NCI-H748 (cell line): ENCODE measurements around the gene ANKH.

Experiments used
- DNase-seq: peaks from one replicate; lab custom pipeline; 2025; ENCODE audit not compliant: unreplicated experiment; lab: John Stamatoyannopoulos, UW

Gene ANKH

GRCh38 chr5:14884062-14884612, 12.6 kb upstream of the ANKH start:
- no peak for DNase-seq

GRCh38 chr5:14882658-14883580, 11.3 kb upstream of the ANKH start:
- no peak for DNase-seq

- no peak for DNase-seq
These were observed 10.2 kb upstream of the ANKH start for GRCh38 chr5:14881826-14882225.

GRCh38 chr5:14880688-14881087, 9.1 kb upstream of the ANKH start:
- no peak for DNase-seq

- DNase-seq: no peak
These were observed 8.5 kb upstream of the ANKH start for GRCh38 chr5:14879937-14880589.

- no peak for DNase-seq
These were observed 7.8 kb upstream of the ANKH start for GRCh38 chr5:14879393-14879792.

DNA sequence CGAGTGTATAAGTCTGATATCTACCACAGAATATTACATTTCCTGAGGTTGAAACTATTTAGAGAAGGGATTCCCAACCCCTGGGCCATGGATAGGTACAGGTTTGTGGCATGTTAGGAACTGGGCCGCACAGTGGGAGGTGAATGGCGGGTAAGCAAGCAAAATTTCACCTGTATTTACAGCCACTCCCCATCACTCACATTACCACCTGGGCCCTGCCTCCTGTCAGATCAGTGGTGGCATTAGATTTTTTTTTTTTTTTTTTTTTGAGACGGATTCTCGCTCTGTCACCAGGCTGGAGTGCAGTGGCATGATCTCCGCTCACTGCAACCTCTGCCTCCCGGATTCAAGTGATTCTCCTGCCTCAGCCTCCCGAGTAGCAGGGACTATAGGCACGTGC, 6.6 kb upstream of the ANKH start:
- peak; percentile 40 for DNase-seq

DNA sequence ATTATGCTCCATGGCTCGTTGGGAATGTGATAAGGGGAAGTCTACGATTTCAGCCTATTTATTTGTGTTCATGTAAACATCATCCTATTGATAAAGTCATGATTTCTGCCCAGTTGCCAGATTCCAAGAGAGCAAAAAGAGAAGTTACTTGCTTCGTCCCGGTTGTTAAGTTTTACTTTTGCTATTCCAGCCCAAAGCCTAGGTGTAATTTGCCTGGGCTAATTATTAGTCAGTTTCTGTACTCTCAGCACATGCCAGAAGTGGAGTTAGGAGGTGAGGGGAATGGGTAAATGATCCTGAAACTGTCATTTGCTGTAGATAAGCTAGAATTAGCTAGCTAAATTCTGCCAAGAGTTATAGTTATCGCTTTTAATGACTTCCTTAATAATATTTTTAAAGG, 4.5 kb upstream of the ANKH start:
- no peak for DNase-seq

- no peak for DNase-seq
These were observed 2.2 kb upstream of the ANKH start for GRCh38 chr5:14873790-14874189.

- no peak for DNase-seq
These were observed 1.5 kb upstream of the ANKH start for GRCh38 chr5:14873093-14873492.

DNA sequence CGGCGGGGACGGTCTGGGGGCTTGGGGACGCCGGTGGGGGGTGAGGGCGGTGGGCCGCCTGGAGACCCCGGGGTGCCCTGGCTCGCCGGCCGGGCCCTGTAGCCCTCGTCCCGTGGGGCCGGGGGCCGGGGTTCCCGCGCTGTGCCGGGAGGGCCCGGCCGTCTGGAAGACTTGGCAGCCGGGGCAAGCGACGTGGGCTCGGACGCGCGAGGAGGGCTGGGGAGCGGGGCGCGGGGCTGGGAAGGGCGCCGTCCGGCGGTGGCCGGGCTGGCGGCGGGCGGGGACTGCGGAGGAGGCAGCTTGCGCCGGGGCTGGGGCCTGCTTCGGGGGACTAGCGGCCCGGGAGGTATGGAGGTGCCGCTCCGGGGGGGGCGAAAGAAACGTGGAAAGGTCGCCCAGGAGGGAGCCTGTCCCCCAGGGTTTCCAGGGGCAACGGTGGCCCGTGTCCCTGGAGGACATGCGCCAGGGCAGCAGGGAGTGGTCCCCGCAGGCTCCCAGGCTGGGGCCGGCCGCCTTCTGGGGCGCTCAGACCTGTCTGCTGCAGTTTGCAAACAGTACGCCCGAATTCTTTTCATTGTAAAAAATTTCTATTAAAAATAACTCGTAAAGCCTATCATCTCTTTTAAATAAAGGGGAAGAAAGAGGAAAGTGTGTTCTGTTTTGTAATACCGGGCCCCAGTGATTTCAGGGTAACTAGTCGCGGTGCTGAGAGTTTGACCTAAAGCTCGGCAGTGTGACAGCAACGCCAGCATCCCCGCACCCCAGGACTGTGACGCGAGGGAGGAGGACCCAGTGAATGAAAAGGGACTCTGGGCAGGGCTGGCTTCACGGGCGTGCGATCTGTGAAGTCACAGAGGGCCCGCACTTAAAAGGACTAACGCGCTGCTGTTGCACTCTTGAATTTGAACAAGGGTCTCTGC, 752 bp upstream of the ANKH start:
- DNase-seq: peak; percentile 87

DNA sequence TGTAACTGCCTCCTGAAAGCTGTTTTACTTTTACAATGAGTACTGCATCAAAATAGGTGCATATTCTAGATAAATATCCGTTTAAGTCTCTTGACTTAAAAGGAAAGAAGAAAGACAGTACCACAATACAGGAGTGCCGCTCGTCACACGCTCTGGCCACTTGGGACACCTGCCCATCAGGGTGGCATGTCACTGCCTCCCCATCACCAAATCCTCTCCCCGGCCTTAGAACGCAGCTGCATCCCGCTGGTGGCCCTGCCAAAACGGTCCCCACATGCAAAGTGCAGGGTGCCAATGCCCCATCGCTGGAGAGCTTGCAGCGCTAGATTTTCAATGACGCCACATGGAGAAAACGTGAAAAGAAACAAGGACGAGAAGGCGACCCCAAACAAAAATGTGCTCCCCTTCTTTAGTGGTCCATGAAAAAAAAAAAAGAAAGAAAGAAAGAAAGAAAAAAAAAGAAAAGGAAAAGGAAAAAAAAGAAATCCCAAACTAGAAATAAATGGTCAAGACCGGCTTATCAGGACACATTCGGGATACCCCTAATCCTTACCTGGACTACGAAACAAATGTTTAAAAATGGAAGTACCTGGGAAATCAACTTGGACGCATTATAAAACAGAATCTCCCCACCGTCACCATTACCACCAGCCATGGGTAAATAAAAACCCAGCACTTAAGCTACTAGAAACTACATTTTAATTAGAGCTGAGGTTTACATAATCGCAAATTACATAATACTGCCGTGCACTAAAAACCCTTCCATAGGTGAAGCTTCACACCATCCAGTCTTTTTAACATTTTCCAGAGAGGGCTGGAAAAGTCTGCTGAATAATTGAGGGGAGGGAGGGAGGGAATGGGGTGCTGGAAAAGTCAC, 1.0 kb downstream of the ANKH start:
- DNase-seq: peak; percentile 82

- DNase-seq: peak; percentile 49
These were observed 1.9 kb downstream of the ANKH start for GRCh38 chr5:14869668-14870164.

DNA sequence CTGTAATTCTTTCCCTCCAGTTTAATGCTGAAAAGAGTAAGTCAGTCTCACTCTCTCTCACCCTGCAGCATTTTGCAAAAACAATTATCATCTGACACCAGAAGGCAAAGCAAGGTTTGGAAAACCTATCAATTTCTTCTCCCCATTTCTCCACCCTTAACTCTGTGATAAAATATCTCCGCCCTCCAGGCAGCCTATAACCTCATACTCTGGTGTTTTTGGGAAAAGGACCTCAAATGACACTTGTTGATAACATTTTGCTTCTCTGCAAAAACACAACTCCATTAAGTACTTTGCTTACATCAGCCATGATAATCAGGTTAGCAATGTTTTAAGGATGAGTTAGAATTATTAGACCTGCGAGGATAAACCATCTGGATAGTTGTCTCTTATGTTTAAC, 2.3 kb downstream of the ANKH start:
- DNase-seq: no peak

- peak; percentile 63 for DNase-seq
These were observed 2.8 kb downstream of the ANKH start for GRCh38 chr5:14868771-14869170.

GRCh38 chr5:14864181-14864812, 7.3 kb downstream of the ANKH start:
- DNase-seq: no peak

DNA sequence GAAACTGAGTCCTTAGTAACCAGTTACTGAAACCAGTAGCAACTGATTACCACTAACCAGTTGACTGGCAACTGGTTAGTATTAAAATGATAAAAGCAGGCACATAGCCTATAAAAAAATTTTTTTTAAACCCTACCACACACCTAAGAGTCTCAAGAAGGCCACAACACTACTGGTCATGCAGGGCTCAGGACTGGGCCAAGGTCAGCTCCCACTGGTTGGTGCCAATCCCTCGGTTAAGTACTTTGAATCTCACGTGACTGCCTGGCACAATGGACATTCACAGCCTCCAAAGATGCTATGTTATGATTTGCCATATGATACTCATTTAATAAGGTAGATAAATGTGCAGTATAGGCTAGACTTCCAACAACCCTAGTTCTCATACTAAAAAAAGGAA, 8.5 kb downstream of the ANKH start:
- DNase-seq: no peak

DNA sequence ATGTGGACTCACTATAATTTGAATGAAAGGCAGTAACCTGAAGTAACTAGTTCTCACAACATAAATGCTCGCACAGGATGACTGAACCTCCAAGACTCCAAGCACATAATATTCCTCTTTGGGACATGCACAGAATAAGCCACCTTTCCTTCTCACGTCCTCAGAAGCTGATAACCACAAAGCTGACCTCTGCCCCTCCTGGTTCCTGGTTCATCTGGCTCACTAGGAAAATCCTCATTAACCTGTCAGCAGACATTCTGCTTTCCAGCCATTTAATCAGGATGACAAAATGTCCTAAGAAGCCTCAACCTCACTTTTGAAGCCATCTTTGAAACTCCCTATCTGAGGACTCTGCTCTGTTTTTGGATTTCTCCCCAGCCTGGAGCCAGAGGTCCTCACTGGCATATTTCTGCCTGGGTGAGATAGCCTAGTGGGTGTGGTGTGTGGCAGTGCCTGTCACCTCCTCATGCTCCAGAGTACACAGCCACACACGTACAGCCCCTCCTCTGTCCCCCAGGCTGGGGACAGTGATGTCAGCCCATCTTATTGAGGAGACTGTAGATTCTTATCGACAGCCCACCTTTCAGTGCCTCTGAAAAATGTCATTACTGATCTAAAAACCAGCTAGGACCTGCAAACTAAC, 10.3 kb downstream of the ANKH start:
- DNase-seq: no peak

GRCh38 chr5:14859980-14860379, 11.6 kb downstream of the ANKH start:
- DNase-seq: no peak
